PC-9 (cell line): ENCODE data around the gene PPP1R16B. TPM values are rescaled to one million over a fixed set of nuclear protein-coding genes. Genes with fewer than 3 reads are reported as not detected.

ENCODE experiments used
- BruUV-seq: library from RNA; stranded (reverse); fragments of 400-500 nt; replicated peaks from 2 replicates; lab custom pipeline; 2021; lab: Mats Ljungman, UMichigan
- CTCF ChIA-PET: fragments of 300-600 bp; sonication (Branson Sonifier 250); formaldehyde crosslinking; loops from one replicate; lab custom pipeline; 2022; ENCODE audit warnings: antibody characterized with exemption; lab: Charles Lee
- POLR2A ChIA-PET: fragments of 300-600 bp; sonication (Branson Sonifier 250); formaldehyde crosslinking; loops from one replicate; lab custom pipeline; 2022; ENCODE audit warnings: antibody characterized with exemption; ENCODE audit not compliant: unreplicated experiment; lab: Charles Lee
- DNase-seq, 2 experiments: peaks; one replicate each; pipeline versions ENCODE4 v3.0.0 to v3.0.0-alpha.2; 2015 to 2022; ENCODE audit warnings: mixed read lengths in 1 of 2
- H2AFZ ChIP-seq: fragments of 200-600 bp; sonication (generic); 2 replicates; pipeline ENCODE4 v1.8.1; 2017; ENCODE audit warnings: antibody characterized with exemption
- H3F3A ChIP-seq: fragments of 200-600 bp; sonication (generic); 2 replicates; pipeline ENCODE4 v1.8.1; 2017; ENCODE audit warnings: antibody characterized with exemption, mild to moderate bottlenecking, low read depth; ENCODE audit not compliant: insufficient read depth
- H3K27ac ChIP-seq: fragments of 200-600 bp; sonication (generic); 2 replicates; pipeline ENCODE4 v1.6.1; 2016; ENCODE audit warnings: mixed run types
- H3K27me3 ChIP-seq: fragments of 200-600 bp; sonication (generic); 2 replicates; pipeline ENCODE4 v1.6.1; 2016; ENCODE audit warnings: low read depth, mixed run types; ENCODE audit not compliant: insufficient read depth
- H3K36me3 ChIP-seq: fragments of 200-600 bp; sonication (generic); 2 replicates; pipeline ENCODE4 v1.6.1; 2016; ENCODE audit warnings: low read depth, mixed run types
- H3K4me1 ChIP-seq: fragments of 200-600 bp; sonication (generic); replicated peaks from 2 replicates; pipeline ENCODE4 v1.6.1; 2016; ENCODE audit warnings: mixed run types; ENCODE audit not compliant: insufficient read depth
- H3K4me2 ChIP-seq: fragments of 200-600 bp; sonication (generic); 2 replicates; pipeline ENCODE4 v1.6.1; 2017; ENCODE audit warnings: mixed run types
- H3K4me3 ChIP-seq: fragments of 200-600 bp; sonication (generic); 2 replicates; pipeline ENCODE4 v1.6.1; 2016; ENCODE audit warnings: mixed run types
- H3K79me2 ChIP-seq: fragments of 200-600 bp; sonication (generic); 2 replicates; pipeline ENCODE4 v1.6.1; 2017; ENCODE audit warnings: low read depth, mixed run types
- H3K9me2 ChIP-seq: fragments of 200-600 bp; sonication (generic); 2 replicates; pipeline ENCODE4 v1.8.1; 2017; ENCODE audit warnings: mild to moderate bottlenecking; ENCODE audit not compliant: insufficient read depth
- H3K9me3 ChIP-seq: fragments of 200-600 bp; sonication (generic); 2 replicates; pipeline ENCODE4 v1.8.1; 2016; ENCODE audit warnings: low read depth; ENCODE audit not compliant: insufficient read depth
- H4K20me1 ChIP-seq: fragments of 200-600 bp; sonication (generic); 2 replicates; pipeline ENCODE4 v1.8.1; 2017; ENCODE audit not compliant: insufficient read depth
- EZH2 ChIP-seq: fragments of 200-600 bp; sonication (generic); IDR thresholded peaks from 2 replicates; pipeline ENCODE4 v1.8.0; 2017; ENCODE audit warnings: antibody characterized with exemption, low read depth
- intact Hi-C: fragments of 100-400 bp; cut with micrococcal nuclease; formaldehyde crosslinking; loops from one replicate; pipeline ENCODE4 v1.10.0; 2022; ENCODE audit not compliant: unreplicated experiment
- total RNA-seq: library from RNA; stranded (reverse); gene quantifications from 2 replicates; pipeline ENCODE4 v1.2.3, GENCODE V29; 2021
- TF ChIP-seq, protein P1 (sequence below): fragments of 200-600 bp; sonication (generic); conservative IDR thresholded peaks from 2 replicates; pipeline ENCODE4 v1.6.1; 2017; ENCODE audit warnings: mixed run types, antibody characterized with exemption, mild to moderate bottlenecking, moderate library complexity

PPP1R16B gene
- total RNA-seq, 1 experiment from 2014 or later = not detected

DNA sequence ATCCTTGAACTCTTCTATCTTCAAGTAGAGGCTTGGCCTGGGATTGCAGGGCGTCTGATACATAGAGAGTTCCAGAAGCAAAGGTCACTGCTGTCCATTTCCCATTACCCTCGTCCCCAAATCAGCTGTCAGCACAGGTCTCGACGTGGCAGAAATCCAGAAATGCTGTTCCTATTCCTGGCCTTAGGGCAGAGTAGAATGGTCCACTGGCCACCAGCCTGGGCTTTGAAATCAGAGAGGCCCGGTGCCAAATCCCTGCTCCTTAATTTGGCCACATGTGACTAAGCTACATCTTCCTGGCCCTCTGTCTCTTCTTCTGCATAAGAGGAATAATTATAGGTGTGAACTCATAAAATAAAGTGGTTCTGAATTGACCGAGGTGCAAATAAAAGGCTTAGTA is 79.9 kb downstream of the PPP1R16B start:
- H3K4me3 ChIP-seq = no peak overlapping the region
- BruUV-seq = no TSS peak
- no peaks in the 10 kb centered on the region for H4K20me1 ChIP-seq
- intact Hi-C loops = no loop called here
- no peaks in the 10 kb centered on the region for H3F3A ChIP-seq
- H3K27ac ChIP-seq = no peak overlapping the region
- POLR2A ChIA-PET = no interaction called here
- TF ChIP-seq EZH2 = no peak
- CTCF ChIA-PET = no interaction called here
- H3K36me3 ChIP-seq = no peaks in the 10 kb centered on the region
- H3K4me1 ChIP-seq = 0 out of 2 replicates have a peak, but pooled peaks cover 3% of the 10 kb centered on the region
- H3K9me3 ChIP-seq = no peaks in the 10 kb centered on the region
- H2AFZ ChIP-seq = no peak overlapping the region
- H3K9me2 ChIP-seq = no peaks in the 10 kb centered on the region
- no peak overlapping the region for H3K4me2 ChIP-seq
- H3K27me3 ChIP-seq = peaks cover 6% of the 10 kb centered on the region; the same call in 1 of the 2 replicates
- DNase-seq = no peak
- H3K79me2 ChIP-seq = no peaks in the 10 kb centered on the region

DNA sequence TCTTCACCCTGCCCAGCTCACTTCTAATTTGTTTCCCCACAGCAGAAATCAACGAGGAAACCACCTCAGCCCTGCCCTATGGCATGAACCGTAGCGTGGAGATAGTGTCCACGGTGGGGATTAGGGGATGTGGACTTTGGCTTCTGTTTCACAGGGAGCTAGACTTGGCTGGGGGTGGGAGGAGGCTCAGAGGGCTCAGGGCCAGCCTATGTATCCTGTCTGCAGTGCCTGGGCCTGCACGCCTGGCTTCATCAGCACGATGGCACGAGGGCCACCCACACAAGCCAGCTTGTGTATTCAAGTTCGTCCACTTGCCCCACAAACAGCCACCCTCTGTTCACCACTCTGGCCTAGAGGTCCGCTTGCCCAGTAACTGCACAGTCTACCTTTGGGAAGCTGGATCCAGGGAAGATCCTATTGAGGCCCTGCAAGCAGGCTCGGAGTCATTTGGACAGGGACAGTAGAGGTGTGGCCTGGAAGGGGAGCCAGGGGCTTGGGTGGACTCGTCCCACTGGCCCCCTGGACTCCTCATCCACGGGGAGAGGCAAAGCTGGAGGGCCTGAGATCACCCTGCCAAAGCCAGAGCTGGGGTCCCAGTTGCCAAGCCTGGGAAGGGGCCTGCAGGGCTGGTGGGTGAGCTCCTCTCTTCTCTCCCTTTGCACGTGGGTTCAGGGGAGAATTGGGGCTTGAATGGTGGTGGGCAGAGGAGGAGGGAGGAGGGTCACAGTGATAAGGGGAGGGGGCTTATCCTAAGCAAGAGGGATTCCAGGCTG is 82.7 kb downstream of the PPP1R16B start:
- H3K27ac ChIP-seq = no peak overlapping the region
- H3K36me3 ChIP-seq = no peaks in the 10 kb centered on the region
- BruUV-seq = no TSS peak
- no peak for DNase-seq
- no peaks in the 10 kb centered on the region for H3K27me3 ChIP-seq
- no peak overlapping the region for H3K4me2 ChIP-seq
- no peaks in the 10 kb centered on the region for H3K9me3 ChIP-seq
- H2AFZ ChIP-seq = no peak overlapping the region
- 0 out of 2 replicates have a peak, but pooled peaks cover 5% of the 10 kb centered on the region for H3K4me1 ChIP-seq
- ChIA-PET POLR2A (no interaction called here), CTCF (interaction anchor here (0.8 kb wide), 1 partner anchor 135 kb away, joined by 4 read pairs; no protein-coding TSS in a partner anchor)
- H3K4me3 ChIP-seq = no peak overlapping the region
- no peaks in the 10 kb centered on the region for H3K79me2 ChIP-seq
- no peaks in the 10 kb centered on the region for H3K9me2 ChIP-seq
- H4K20me1 ChIP-seq = no peaks in the 10 kb centered on the region
- no peak for TF ChIP-seq EZH2
- intact Hi-C loops = no loop called here
- no peaks in the 10 kb centered on the region for H3F3A ChIP-seq

DNA sequence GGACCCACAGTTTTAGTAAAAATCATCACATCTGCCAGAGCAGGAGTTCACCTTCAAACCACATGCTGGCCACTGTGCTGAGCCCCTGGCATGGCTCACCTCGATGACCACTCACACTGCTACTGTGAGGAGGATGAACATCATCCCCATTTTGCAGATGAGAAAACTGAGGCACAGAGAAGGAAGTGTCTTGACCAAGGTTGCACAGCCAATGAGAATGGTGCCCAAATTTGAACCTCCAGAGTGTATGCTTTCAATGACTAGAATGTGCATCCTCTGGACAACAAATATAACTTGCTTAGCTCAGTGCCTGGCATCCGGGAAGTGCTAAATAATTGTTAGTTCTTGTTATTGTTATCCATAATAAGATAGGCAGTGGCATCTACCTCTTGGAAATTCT is 83.6 kb downstream of the PPP1R16B start:
- H3K4me2 ChIP-seq = no peak overlapping the region

More for the DNA sequence above, 83.6 kb downstream of the PPP1R16B start:
- Histone ChIP-seq H3K36me3 (no peaks in the 10 kb centered on the region), H4K20me1 (no peaks in the 10 kb centered on the region), H3F3A (no peaks in the 10 kb centered on the region), H3K27ac (no peak overlapping the region), H3K4me1 (0 out of 2 replicates have a peak, but pooled peaks cover 5% of the 10 kb centered on the region), H3K9me3 (no peaks in the 10 kb centered on the region), H3K9me2 (no peaks in the 10 kb centered on the region), H2AFZ (no peak overlapping the region), H3K79me2 (no peaks in the 10 kb centered on the region), H3K4me3 (no peak overlapping the region), H3K27me3 (no peaks in the 10 kb centered on the region)
- intact Hi-C loops = no loop called here
- ChIA-PET POLR2A (no interaction called here), CTCF (interaction anchor here (0.5 kb wide), 1 partner anchor 105 kb away, joined by 3 read pairs; no protein-coding TSS in a partner anchor)
- BruUV-seq = no TSS peak
- DNase-seq = no peak
- TF ChIP-seq, protein P1, sequence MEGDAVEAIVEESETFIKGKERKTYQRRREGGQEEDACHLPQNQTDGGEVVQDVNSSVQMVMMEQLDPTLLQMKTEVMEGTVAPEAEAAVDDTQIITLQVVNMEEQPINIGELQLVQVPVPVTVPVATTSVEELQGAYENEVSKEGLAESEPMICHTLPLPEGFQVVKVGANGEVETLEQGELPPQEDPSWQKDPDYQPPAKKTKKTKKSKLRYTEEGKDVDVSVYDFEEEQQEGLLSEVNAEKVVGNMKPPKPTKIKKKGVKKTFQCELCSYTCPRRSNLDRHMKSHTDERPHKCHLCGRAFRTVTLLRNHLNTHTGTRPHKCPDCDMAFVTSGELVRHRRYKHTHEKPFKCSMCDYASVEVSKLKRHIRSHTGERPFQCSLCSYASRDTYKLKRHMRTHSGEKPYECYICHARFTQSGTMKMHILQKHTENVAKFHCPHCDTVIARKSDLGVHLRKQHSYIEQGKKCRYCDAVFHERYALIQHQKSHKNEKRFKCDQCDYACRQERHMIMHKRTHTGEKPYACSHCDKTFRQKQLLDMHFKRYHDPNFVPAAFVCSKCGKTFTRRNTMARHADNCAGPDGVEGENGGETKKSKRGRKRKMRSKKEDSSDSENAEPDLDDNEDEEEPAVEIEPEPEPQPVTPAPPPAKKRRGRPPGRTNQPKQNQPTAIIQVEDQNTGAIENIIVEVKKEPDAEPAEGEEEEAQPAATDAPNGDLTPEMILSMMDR = no peak
- no peak for TF ChIP-seq EZH2
